Measurements from ENCODE around the gene PNLIPRP1.

PNLIPRP1 gene

GRCh38 chr10:116590590-116591444 is at the start of gene PNLIPRP1:
Gene PNLIPRP1, plus strand, starts transcription at chr10:116590959. Its CDS starts 171 bp downstream, at chr10:116591130.
- DNase-seq (ENCODE audit: low read depth, low spot score), result no peak

DNA sequence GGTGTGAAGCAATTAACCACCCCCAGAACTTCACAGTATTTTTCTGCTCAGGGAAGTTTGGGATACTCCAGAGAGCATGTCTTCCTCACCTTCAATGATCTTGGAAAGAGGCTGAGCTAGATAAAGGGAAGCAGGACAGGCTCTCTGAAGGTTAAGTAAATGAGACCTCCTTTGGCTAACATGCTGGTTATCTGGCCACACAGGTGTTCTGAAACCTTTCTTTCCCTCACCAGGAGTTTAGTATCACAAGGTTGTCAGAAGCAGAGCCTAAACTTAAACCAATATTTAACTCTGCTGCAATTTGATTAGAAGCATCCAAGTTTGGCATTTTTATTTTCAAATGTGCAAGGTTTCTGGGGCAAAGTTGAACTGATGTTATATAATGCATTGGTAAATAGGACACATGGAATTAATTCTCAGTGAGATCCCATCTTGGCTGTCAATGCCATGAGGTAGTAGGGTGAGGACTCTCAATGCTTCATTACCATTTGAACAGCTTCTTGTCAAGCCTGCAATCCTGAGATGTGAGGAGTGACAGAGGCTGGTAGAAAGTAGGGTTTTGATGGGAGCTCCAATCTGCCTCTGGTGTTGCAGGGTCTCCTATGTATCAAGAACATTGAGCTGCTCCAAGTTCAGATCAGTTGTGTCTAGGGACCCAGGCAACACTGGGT is 48.6 kb upstream of the PNLIPRP1 start:
- DNase-seq (ENCODE audit: low read depth, low spot score), result no peak

DNA sequence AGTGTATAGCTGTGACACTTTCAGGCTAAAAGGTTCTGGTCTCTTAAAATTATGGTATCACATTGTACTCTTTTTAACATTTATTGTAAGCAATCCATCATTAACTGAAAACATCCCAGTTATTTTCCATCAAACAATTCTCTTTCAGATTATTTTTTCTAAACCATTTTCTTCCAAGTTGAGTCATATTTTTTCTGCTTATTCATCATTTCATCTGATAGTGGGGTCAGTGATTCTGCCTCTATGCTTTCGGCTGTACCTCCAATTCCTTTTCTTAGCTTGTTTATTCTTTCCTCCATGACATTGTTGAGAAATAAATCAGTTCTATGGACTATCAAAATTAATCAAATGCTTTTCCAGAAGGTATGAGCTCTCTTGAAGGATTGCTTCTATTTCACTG is 45.6 kb upstream of the PNLIPRP1 start:
- DNase-seq (ENCODE audit: low read depth, low spot score), result no peak

DNA sequence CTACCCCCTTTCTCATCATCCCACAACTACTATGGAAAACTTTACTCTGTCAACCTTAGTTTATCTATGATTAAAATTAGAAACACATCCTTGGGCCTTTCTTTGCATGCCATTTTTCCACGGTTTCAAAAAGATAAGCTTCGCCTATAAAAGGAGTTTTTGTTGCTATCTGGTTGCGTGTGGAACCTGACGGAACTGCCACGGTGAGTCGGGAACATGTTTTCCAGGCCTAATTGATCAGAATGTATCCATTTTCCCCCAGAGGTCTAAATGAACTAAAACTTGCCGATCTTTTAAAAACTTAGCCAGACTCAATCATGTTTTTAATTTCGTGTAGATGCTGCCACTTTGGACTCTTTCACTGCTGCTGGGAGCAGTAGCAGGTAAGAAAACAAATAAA is 45.0 kb upstream of the PNLIPRP1 start, which contains the start of gene PNLIP:
PNLIP (plus strand) TSS at position 176 of the 400 bp plus-strand sequence; CDS start at position 338, 162 bp downstream.
- DNase-seq (ENCODE audit: low read depth, low spot score), result no peak

GRCh38 chr10:116548301-116548700 is 42.5 kb upstream of the PNLIPRP1 start:
- no peak for DNase-seq (ENCODE audit: low read depth, low spot score)

- DNase-seq (ENCODE audit: low read depth, low spot score), result no peak
Measured at GRCh38 chr10:116553378-116553980, 37.3 kb upstream of the PNLIPRP1 start.

DNA sequence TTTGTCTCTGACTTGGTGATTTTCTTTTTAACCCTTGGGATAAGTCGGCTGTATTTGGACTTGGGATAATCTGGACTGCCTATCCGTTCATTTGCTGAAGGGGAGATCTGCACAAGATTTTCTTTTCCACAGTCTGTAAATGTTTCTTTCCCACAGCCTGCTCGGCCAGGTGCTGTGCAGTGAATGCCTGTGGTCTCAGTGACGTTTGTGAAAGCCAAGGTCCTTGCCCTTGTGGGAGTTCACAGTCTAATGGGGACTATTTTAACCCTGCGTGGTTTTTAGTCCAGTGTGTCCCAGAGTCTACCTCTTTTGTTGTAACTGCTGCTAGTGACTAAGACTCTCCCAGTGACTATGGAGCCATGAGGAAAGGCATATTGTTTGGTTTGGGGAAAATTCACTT is 36.1 kb upstream of the PNLIPRP1 start:
- DNase-seq (ENCODE audit: low read depth, low spot score), result no peak

DNA sequence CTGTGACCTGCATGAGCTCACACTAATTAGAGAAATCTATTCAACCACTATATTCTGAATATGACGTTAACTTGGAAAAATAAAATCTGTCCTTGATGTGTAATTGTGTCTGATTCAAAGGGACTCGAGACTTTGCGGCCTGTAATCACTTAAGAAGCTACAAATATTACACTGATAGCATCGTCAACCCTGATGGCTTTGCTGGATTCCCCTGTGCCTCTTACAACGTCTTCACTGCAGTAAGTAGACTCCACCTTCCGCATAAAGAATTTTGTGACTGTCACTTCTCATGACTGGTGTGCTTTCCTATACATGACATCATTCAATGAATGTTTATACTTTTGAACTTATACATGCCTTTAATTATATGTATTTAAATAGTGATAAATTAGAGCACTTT is 34.9 kb upstream of the PNLIPRP1 start:
- no peak for DNase-seq (ENCODE audit: low read depth, low spot score)

- no peak for DNase-seq (ENCODE audit: low read depth, low spot score)
Measured at GRCh38 chr10:116557305-116557880, 33.4 kb upstream of the PNLIPRP1 start.

DNA sequence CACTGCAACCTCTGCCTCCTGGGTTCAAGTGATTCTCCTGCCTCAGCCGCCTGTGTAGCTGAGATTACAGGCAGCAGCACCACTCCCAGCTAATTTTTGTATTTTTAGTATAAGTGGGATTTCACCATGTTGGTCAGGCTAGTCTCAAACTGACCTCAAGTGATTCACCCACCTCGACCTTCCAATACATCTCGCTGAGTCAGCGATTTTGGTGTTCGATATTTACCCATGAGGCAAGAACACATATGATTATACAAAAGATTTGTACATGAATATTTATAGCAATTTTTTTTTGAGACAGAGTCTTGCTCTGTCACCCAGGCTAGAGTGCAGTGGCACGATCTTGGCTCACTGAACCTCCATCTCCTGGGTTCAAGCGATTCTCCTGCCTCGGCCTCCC is 25.2 kb upstream of the PNLIPRP1 start:
- DNase-seq (ENCODE audit: low read depth, low spot score), result no peak

- DNase-seq (ENCODE audit: low read depth, low spot score), result no peak
Measured at GRCh38 chr10:116566932-116567331, 23.8 kb upstream of the PNLIPRP1 start.

GRCh38 chr10:116567335-116567734 is 23.4 kb upstream of the PNLIPRP1 start:
- no peak for DNase-seq (ENCODE audit: low read depth, low spot score)

DNA sequence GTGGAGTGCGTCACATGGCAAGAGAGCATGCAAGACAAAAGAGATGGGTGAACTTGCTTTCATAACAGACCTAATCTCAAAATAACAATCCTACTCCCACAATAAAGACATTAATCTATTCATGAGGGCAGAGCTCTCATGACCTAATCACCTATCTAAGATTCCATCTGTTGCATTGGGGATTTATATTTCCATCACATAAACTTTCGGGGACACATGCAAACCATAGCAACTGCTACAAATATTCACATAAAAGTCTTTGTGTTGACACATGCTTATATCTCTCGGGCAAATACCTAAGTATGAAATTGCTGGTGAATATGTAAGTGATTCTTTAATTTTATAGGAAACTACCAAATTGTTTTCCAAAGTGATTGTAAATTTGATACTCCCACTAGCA is 16.0 kb upstream of the PNLIPRP1 start:
- DNase-seq (ENCODE audit: low read depth, low spot score), result no peak

- no peak for DNase-seq (ENCODE audit: low read depth, low spot score)
Measured at GRCh38 chr10:116587878-116588591, 2.7 kb upstream of the PNLIPRP1 start.

- no peak for DNase-seq (ENCODE audit: low read depth, low spot score)
Measured at GRCh38 chr10:116588995-116589394, 1.8 kb upstream of the PNLIPRP1 start.

DNA sequence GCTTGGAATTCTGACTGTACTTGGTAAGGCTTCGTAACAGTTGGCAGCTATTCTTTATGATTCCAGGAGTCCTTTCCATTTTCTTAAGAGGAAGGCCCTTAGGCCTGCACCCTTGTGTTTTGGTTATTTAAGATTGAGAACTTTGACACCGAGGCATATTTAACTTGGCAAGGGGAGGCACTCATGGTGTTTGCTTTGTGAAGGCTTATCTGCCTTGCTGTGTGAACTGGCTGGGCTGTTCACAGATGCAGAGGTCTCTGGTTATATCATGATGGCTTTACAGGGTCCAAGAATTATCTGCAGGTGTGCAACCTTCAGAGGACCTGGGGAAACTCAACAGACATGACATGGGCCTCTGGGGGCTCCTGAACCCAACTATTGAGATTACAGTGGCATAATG is 833 bp upstream of the PNLIPRP1 start:
- no peak for DNase-seq (ENCODE audit: low read depth, low spot score)

- no peak for DNase-seq (ENCODE audit: low read depth, low spot score)
Measured at GRCh38 chr10:116593139-116593740, 2.5 kb downstream of the PNLIPRP1 start.

DNA sequence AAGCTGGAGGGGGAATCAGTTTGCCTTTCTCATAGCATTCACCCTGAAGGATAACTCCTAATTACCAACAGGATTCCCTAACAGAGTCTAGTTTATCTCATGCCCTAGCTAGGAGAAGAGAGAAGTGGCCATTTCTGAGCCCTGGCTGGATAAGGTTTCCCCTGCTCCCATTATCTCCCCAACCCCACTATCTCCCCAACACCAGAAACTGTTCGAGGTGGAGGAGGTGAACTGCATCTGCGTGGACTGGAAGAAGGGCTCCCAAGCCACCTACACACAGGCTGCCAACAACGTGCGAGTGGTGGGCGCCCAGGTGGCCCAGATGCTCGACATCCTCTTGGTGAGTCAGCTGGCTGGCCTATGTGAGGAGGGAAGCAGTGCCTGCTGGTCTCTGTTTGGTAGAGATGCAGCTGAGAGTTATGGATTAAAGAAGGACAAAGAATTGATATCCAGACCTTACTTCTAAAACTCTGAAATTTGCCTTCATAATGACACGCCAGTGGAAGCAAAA is 3.8 kb downstream of the PNLIPRP1 start:
- no peak for DNase-seq (ENCODE audit: low read depth, low spot score)

- no peak for DNase-seq (ENCODE audit: low read depth, low spot score)
Measured at GRCh38 chr10:116596062-116596461, 5.3 kb downstream of the PNLIPRP1 start.

DNA sequence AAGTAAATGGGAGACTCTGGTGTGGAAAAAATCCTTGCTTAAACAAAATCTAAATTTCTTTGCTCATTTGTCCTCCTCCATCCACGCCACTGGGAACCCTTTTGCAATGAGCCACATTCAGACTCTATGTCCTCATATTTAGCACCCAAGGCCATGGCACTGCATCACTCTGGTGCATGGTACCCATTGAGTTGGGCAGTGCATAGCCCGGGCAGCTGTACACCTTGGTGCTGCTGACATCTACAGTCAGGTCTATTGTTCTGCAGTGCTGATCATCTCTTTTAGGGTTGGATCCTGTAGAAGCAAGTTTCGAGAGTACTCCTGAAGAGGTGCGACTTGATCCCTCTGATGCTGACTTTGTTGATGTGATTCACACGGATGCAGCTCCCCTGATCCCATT is 6.8 kb downstream of the PNLIPRP1 start:
- no peak for DNase-seq (ENCODE audit: low read depth, low spot score)

DNA sequence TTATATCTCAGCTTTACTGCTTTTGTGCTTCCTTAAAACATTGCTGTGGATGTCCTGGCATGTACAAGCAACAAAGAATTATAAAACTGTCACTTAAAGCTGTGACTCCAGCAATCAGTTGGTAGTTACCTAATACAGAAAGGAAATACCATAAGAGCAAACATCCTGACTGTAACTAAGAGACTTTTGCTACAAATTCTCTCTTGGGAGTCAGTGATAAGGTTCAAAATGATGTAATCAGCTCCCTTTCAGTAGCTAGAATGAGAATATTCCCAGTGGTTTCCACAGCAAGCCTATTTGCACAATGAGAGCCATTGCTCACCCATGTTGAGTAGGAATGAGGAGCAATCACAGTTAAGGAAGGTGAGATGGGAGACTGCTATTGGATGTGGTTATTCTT is 7.6 kb downstream of the PNLIPRP1 start:
- DNase-seq (ENCODE audit: low read depth, low spot score), result no peak

Measured in astrocyte of the hippocampus (primary cell).